GM19238 (cell line): ENCODE results near the gene DPCD.
"Not testable (repeated sequence)": the region's sequence is repeated elsewhere in the genome, so short reads cannot be mapped to it uniquely, and the experiment has no call there.

Experiments
- DNase-seq: peaks from one replicate; pipeline ENCODE4 v3.0.0; 2011; ENCODE audit warnings: low spot score; ENCODE audit not compliant: insufficient read length

DPCD gene

DNA sequence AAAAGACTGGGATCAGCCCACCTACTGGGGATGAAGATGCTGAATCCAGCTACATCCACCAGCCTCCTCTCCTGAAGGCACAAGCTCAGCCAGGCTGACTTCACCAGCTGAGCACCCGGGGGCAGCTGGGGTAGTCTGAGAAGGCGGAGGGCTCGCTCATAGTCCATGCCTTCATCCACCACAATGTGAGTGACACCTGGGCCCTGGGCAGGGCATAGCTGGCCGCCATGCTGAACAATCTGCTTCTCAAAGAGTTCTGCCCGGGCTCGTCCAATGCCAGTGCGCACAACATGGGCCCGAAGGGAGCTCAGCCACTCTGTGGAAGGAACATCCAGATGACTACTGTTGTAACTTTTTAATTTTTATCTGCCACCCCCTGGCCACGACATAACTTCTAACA is 2.3 kb upstream of the DPCD start:
- DNase-seq = no peak

DNA sequence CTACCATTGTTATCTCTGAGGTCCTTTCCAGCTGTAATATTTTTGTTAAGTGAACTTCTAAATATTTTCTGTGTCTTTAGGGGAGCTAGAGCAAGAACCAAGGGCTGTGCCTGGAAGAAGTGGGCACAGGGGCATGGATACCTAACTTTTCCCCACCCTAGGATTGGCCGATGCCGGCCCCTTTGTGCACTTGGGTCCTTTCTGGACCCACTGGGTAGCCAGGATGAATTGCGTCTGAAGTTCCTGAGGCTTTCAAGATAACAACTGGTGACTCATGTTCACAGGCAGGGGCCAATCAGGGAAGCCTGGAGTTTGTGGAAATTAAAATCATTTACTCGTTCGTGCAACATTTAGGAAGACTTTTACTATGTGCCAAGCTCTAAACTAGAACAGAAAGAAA is 758 bp downstream of the DPCD start:
- DNase-seq = no peak

DNA sequence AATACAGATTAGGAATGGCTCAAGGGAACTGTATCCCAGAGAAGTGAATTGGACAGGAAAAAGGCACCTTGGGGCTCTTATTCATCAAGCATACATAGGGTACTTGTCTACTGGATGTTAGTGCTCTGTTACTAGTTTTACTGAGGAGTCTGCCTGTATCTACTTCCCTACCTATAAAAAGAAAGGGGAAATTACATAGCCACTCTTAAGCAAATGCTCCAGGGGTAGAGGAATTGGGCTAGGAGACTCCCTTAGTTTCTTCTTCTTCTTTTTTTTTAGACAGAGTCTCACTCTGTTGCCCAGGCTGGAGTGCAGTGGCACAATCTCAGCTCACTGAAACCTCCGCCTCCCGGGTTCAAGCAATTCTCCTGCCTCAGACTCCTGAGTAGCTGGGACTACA is 5.2 kb downstream of the DPCD start:
- DNase-seq = not testable (repeated sequence)

DNA sequence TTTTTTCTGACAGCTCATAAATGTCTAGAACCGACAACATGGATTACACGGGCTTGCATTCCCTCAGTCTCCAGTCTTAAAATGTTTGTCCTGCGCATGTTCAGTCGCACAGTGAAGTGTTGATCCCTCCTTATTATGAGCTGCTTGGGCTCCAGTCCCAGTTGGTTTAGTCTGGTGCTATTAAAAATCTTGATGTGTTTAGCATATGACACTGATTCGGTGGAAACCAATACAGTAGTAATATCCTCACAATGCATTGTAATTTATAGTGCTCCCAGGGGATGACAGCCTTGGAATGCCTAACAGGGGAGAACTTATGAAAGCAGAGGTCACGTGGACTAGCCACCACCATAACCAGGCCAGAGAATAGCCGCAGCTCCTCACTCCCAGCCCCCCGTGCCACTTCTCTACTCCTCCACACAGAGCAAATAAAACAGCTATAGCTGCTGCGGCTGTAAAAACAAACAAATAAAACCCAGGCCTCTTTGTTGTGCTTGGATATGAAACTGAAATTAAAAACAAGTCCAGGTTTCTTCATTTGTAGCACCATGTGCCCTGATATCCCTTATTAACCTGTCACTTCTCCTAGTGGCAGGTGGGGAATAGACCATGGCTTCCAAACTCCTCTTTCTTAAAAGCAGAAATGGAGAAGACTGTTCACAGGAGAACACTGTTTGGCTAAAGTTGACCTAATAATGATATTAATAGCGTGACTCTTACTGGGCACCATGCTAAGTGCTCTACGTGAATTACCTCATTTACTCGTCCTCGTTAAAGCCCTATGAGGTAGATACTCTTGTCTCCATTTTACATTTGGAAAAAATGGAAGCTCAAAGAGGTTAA is 7.7 kb downstream of the DPCD start:
- no peak for DNase-seq

DNA sequence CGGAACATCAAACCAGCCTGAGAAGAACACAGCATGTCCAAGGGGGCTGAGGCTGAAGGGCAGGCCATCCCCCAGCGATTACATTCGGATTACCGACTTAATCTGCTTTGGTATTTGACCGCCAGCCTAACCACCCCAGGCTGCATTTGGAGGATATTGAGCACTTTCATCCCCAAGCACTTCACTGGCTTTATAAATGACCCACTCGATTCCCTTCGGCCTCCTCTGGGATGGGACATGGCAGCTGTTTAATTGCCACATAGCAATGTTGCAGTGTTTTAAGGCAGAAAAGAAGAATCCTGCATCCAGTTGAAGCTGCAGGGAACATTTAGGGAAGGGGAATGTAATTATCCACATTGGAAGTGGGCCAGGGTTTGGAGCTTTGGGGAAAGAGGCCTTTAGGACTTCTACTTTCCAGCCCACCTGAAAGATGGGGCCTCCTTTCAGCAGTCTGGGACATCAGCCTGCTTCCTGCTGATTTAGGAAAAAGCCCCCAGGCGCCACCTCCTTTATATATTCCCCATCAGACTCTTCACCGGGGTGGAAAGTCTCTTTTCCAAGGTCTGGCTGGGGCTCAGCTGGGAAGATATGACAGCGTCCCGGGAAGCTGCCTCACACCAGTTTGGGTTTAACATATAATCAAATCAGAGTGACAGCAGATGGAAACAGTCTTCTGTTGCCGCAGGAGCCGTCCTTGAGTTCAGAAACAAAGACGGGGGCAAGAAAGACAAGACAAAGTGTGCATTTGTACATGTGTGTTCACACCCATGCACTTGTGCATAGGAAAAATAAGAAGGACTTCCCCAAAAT is 9.2 kb downstream of the DPCD start:
- DNase-seq = no peak

DNA sequence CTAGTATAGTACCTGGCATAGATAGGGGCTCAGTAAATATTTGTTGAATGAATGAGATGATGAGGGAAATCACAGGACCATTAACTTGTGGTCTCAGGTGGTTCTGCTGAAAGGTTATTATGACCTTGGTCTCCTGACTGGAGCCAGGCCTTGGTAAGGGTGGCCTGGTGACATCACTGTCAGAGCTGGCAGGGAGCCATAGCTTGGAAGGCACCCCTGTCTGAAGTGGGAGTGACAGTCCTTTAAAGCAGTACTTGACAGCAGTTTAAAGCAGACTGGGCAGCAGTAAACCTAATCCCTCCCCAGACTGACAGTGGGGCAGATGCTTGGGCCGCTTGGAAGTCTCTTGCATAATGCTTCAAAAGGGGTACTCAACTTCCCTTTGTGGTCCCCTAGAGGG is 13.4 kb downstream of the DPCD start:
- no peak for DNase-seq

DNA sequence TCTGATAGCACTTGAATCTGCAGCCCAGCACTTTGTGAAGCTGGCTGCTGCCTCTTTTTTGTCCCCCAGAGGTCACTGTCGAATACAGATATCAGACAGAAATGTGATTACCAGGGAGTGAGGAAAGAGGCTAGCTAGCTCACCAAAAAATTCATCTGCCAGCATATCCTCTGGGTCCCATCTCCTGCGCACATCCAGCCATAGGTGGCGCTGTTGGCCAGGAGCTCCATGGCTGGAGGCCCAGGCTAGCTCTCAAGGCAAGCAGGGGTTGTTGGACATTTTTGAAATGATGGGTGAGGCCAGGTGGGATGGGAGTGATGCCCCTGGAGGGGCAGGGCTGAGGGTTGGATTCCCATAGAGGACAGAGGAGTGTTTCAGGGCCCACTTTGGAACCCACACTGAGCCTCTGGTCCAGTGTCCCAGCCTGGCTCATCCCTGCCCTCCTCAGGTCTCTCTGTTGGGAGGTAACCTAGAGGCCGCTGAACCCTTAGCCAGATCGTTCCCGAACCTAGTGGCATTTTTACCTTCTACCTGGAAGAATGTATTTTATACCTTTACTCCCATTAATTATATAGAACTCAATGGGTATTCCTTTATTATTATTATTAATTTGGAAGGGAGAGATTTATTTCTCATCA is 14.8 kb downstream of the DPCD start:
- peak; percentile 59 for DNase-seq

DNA sequence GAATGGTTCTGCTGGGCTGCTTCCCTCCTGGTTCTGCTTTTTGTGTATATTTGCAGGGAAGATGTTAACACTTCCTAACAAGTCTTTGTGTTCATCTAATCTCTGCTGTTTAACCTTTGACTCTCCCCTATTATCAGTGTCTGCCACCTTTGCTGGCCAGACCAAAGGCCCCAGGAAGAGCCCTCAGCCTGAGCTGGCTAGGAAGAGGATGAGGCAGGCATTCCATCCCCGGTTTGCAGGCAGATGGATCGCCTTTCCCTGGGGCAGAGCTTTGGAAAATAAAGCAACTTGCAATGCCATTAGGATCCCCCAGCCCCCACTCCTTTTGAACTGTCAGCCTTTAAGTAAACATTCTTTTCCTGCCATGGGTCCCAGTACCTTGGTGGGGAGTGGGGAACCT is 19.0 kb downstream of the DPCD start:
- no peak for DNase-seq

DNA sequence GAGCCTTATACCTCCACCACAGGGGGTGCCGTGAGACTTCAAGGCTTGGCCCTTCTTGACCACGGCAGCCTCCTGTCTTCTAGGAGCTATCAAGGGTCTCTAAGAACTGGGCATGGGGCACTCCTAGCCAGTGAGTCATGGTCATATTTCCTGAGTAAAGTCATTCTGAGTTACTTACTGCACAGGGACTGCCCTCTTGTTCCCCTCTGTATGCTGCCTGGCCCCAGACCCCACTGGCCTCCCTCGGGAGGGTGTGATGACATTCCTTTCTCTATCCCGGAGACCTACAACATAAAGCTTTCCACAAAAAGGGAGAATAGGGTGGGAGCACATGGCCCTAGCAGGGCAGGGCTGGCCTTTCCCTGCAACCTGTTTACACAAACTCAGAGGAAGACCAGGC is 21.4 kb downstream of the DPCD start:
- DNase-seq = no peak

DNA sequence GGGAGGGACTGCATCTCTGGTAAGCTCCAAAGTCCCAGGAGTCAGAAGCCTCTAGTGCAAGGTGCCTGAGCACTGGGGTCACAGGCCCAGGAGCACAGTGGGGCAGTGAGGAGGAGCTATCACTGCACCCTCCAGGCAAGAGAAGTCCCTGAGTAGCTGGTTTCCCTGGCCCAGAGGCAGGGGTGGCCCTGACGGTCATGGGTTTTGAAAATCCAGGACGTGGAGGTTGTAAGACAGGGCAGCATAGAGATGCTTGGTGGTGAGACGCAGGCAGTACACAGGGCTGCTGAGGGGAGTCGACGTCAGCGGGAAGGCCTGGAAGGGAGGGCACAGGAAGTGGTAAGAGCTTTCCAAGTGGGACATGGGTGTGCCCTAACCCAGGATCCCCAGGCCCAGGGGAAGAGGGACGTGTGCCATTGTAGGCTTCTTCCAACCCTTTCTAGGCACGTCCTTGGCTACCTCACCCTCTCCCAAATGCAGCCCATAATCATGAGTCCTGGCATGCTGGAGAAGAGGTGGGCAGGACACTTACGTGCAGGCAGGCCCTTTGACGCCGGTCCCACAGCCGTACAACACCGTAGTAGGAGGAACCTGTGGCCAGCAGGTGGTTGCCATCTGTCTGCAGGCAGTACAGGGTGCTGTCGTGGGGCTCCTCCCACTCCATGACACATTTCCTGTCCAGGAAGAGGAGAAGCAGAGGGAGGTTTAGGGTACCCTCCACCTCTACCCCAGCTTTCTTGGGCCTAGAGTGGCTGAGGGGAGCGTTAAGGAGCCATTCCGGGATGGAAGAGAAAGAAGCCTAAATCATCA is 23.2 kb downstream of the DPCD start:
- no peak for DNase-seq

DNA sequence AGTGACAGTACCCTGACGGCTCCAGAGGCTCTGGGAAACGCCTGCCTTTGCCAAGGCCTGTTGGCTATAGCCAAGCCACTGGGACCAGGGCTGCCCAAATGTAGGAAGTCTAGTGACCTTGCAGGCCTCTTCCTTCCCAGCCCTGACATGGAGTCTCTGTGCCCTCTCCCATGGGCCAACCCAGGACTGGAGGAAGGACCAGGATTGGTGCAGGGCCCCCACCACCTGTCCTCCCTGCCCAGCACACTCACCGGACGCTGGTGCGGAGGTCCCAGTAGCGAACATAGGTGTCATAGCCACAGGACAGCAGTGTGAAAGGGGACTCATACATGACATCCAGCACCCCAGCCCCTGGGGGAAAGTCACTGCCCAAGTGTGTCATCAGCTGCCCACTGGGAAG is 24.0 kb downstream of the DPCD start:
- DNase-seq = no peak

DNA sequence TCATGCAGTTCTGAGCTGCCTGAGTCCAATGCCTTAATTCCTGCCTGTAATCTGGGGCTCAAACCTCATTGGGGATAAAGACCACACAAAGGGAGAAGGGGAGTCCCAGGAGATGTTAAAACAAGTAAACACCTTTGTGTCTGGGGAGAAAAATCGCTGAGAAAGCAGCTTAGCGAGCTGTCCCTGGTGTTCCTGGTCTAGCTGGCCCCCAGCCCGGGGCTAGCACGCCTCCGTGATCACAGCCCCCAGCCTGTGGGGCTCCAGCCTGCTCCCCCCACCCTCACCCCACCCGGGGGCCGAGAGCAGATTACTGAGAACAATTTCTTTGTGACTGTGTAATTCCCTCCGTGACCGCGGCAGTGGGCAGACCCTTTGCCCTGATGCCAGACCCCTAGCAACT is 24.8 kb downstream of the DPCD start:
- no peak for DNase-seq

DNA sequence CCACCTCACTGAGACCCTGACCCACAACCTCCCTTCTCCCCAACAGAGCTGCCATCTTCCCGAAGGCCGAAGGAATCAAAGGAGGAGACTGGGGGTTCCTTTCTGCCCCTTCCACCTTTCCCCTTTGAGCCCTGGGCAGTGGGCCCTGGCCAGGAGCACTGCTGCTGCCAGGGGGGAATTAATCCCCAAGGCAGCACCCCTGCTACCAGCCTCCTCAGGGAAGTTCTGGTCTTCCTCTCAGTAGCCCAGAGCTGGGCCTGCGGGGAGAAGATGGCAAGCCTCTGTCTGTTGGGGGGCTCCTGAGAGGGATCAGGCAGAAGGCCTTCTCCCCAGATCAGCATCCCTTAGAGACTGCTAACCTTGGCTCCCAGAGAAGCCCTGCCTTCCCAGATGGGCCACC is 25.5 kb downstream of the DPCD start:
- DNase-seq = no peak

DNA sequence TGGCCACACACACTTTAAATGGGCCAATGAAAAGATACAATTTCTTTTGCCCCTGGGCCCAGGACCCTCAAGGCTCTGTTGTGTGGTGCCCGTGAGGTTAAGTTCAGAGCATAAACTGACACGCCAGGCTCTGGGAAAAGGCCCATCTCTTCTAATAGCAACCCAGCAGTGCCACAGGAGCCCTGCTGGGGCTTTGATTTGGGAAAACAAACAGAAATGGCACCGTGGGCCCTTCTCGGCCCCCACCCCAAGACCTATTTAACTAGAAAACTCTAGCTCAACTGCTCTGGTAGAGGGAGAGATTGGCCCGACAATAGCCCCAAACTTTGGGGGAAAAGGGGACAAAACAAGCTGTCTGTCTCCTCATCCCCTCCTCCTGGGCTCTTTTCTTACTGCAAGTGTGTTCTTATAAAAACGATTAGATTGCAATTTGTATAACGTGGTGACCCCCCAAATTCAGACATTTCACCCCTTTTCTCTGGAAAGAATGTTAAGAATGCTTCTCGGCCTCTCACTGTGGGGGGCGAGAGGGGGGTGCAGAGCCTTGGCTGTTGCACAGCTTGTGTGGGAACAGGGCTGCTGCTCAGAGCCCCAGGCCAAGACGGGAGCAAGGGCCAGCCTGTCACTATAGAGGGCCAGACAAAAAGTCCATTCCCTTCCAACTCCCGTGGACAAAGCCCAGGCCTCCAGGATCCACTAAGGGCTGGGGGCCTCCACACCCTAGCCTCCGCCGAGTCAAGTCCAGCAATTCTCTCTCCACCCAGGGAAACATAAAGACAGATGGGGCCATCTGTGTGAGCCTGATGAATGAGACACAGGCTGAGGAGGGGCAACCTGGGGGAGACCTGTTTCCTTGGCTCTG is 26.8 kb downstream of the DPCD start:
- DNase-seq = no peak

DNA sequence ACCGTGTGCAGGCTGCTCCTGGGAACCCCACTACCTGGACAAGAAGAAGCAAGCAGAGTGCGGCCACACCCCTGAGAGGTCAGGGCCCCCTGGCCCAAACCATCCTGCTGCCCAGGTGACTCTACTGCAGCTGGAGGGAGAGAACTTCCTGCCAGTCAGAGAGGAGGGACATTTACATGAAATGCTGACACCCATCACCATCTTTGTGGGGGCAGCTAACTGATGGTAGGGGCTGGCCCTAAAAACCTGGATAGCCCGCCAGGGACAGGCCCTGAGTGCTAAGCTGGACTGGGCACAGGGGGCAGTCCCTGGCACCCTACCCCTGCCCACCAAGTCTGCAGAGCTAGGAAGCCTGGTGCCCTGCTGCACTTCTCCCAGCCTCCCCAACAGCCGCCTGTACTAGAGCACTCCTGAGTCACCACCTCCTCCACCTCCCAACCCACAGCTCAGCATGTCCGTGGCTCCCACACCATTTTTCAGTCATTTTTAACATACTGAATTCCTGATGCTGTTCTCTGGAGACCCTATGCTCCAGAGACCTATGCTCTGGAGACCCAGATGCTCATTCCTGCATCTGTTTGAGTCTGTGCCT is 27.5 kb downstream of the DPCD start:
- DNase-seq = no peak

DNA sequence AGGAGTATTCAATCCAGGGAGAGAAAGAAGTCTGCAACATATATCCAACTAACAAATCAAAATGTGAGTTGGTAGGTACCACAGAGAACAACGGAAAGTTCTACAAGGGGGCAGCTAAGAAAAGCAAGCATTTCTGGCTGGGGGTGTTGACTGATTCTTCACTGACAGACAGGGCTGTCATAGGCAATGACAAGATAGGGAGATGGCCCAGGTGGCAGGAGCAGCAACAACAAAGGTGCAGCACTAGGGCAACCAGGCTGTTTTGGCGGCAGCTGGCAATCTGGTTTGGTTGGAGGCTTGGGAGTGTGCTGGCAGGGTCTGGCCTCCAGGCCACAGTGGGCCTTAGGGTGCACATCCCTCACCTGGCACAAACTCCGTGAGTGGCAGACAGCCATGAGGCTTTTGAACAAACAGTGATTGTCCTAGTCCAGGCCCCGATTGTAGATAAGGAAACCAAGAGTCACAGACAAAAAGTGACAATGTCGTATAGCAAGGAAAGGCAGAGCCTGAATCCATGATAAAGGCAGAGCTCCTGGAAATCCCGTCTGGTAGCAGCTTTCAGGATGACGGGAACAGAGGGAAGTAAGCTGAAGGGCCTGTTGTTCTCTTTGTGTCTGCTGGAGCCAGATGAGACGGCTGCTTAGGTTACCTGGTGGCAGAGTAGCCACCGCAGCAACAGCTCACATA is 28.4 kb downstream of the DPCD start:
- DNase-seq = no peak

DNA sequence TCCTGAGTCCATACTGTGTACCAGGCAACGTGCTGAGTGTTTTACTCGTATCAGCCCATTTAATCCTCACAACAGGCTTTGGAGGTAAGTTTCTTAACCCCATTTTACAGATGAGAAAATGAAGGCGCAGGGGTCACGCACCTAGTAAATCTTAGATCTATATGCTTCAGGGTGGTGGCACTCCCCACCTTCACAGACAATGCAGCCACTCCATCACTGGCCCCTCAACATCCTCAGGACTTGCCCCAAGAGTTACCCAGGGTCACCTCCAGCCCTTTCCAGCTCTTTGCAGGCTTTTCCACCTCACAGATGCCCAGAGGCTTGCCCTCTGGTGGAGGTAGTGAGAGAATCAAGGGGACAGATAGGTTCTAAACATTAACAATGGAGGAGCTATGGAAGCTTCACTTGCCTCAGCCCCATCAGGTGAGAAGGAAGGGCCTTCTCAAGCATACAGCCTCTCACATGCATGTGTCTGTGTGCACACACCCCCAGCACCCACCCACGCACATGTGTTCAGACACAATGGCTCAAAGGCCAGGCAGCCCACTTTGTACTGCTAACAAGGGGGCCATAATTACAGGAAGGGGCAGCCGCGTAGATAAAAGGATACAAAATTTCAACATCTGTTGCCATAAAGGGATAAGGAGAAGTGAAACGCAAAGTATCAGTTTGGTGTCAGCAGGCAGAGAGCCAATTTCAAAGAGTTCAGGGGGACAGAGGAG is 29.1 kb downstream of the DPCD start:
- peak; percentile 40 for DNase-seq

DNA sequence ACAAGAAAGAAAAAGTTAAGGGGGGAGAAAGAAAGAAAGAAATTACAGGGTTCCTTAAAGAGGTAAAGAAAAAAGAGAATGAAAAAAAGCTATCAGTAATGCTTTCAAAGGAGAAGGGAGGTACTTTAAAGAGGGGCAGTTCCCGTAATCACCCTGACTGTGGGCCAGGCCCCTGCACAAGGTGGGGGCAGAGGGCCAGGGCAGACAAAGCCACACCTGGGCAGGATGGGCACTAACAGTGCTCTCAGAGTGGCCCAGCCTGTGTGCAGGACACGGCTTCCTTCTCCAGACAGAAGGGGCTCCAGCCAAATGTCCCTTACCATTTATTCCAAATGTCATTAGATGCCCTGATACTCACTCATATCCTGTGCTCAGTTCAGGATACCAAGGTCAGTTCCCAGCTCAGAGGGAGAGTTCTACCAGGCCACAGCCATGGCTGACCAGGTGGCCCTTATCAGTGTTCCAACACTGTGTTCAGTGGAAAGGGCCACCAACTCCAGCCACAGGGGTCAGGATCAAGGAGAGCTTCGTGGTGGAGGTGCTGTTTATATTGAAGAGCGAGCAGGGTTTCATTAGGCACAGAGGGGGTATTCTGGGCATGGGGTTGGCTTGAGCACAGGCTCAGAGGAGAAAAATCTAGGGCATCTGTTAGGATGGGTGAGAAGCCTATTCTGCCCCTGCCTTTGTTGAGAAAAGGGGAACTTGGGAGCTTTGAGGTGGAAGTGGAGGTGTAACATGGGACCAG is 29.9 kb downstream of the DPCD start:
- DNase-seq = no peak
